HG03159 (cell line): Measurements from ENCODE around the gene BANP.
"Not testable (repeated sequence)": the region's sequence is repeated elsewhere in the genome, so short reads cannot be mapped to it uniquely, and the experiment has no call there.

Experiments
- ATAC-seq: cut with Tn5 transposase; IDR thresholded peaks from one replicate; pipeline ENCODE4 v1.9.1; 2021; ENCODE audit warnings: mild to moderate bottlenecking, moderate library complexity; ENCODE audit not compliant: unreplicated experiment

Gene BANP

DNA sequence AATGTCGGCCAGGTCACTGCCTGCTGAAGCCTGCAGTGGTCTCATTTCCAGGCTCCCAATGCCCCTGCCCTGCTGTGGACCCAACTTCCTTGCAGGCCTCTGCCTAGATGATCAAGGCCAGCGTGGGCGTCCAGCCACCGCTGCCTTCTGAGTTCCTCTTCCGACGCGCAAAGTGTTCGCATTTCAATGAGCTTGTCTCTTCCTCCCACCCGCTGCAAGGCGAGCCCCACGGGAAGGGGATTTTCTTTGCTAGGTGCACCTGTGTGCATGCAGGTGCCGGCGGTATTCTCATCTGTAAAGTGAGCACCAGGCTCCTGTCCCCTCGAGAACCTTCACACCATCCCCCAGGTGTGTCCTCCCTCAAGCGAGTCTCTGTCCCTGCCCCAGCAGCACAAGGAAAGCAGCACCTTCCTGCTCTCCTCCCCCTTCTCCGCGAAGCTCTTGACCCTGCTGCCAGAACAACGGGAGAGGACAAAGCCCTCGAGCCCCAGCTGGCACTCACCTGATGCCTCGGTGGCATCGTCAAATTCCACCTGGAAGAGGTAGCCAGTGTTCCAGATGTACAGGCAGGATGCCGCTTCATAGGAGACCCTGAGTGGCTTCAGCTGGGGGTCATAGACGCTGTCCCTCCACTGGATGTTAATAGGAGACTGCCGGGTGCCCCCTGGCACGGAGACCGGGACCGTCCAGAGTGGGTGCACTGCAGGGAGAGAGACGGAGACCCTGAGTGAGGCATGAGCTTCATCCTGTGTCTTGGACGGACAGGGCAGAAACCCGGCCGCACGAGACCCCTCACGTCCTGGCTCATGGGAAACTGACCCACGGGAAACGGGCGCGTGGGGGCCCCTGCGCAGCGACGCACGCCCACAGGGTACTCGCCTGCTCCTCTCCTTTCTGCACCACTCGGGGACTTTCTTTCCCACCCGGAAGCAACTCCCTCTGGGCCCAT is 24.7 kb upstream of the BANP start:
- no peak for ATAC-seq

GRCh38 chr16:87927195-87927562 is 24.1 kb upstream of the BANP start:
- ATAC-seq: no peak

DNA sequence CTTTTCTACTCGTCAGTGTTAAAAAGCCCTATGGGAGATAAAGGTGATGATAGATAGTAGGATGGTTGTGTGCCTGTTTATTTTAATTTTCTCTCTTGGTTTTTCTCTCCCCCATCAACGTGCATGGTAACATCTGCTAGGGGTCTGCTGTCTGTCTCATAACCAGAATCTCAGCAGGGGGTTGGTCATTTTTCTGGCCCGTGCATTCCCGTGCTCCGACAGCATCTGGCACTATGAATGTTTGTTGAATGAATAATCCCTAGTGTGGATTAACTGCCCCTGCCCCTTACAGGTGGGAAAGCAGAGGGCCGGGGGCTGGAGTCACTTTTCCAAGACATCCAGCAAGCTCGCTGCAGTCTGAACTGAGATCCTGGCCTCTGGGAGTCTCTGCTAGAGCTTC is 21.2 kb upstream of the BANP start:
- no peak for ATAC-seq

- no peak for ATAC-seq
Observed at GRCh38 chr16:87930456-87930855, 20.8 kb upstream of the BANP start.

DNA sequence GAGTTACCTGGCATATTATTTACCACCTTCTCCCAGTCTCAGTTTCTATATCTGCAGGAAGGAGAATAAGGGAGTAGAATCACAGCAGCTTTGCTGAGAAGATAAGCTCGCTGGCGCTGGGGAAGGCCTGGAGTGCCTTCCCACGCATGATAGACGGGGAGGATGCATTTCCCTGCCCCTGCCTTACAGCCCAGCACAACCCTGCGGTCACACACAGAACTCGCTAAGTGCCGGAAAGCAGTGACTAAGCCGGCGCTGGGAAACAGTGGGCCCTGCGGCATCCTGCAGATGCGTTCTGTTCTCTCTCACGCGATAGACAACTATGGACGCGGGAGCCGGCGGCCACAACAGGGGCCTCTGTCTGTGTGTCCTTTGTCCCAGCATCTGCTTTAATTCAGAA is 19.7 kb upstream of the BANP start:
- no peak for ATAC-seq

DNA sequence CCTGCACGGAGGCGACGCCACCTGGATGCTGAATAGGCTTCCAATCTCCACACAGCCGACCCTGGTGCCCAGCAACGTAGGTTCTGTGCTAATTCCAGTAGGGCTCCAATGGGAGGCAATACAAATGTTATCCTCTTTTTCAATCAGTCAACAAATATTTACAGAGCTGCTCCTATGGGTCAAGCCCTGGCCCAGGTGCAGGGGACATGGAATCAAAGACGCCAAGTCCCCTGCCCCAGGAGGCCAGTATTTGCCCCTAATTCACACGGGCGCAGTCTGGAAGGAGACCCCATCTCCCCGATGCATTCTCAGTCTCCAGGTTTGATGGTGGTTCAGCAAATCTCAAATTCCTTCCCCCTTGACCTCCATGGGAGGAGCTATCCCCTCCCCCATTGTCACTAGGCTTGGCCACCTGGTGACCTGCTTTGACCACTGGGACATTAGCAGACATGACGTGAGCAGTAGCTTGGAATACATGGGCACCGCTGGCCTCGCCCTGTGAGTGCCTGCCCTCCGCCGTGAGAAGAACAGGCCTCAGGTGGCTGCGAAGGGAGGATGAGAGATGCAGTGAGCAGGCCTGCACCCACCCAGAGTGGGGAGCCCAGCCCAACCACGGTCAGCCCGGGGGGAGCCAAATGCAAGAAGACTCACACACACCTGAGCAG is 18.6 kb upstream of the BANP start:
- ATAC-seq: not testable (repeated sequence)

DNA sequence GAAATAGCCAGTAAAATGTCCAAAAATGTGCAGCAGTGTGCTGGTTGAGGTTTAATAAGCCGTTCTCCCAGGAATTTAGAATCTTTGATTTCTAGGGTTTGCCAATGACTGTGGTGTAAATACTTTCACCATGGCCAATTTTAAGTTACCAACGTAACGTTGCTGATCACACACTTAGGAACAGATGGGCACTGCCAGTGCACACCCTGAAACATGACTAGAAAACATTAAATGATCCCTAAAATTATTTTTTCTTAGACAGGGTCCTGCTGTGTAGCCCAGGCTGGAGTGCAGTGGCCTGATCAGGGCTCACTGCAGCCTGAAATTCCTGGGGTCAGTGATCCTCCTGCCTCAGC is 18.1 kb upstream of the BANP start:
- ATAC-seq: no peak

GRCh38 chr16:87934752-87935425 is 16.3 kb upstream of the BANP start:
- not testable (repeated sequence) for ATAC-seq

- ATAC-seq: not testable (repeated sequence)
Observed at GRCh38 chr16:87936016-87936374, 15.2 kb upstream of the BANP start.

GRCh38 chr16:87936375-87937230 is 14.6 kb upstream of the BANP start, which contains the start of gene CA5A:
TSS of gene CA5A (minus strand) at chr16:87936529. CDS start at chr16:87936450, 79 bp downstream.
- ATAC-seq: no peak

GRCh38 chr16:87937231-87937542 is 14.0 kb upstream of the BANP start:
- ATAC-seq: not testable (repeated sequence)

GRCh38 chr16:87938412-87938949 is 12.8 kb upstream of the BANP start:
- no peak for ATAC-seq

DNA sequence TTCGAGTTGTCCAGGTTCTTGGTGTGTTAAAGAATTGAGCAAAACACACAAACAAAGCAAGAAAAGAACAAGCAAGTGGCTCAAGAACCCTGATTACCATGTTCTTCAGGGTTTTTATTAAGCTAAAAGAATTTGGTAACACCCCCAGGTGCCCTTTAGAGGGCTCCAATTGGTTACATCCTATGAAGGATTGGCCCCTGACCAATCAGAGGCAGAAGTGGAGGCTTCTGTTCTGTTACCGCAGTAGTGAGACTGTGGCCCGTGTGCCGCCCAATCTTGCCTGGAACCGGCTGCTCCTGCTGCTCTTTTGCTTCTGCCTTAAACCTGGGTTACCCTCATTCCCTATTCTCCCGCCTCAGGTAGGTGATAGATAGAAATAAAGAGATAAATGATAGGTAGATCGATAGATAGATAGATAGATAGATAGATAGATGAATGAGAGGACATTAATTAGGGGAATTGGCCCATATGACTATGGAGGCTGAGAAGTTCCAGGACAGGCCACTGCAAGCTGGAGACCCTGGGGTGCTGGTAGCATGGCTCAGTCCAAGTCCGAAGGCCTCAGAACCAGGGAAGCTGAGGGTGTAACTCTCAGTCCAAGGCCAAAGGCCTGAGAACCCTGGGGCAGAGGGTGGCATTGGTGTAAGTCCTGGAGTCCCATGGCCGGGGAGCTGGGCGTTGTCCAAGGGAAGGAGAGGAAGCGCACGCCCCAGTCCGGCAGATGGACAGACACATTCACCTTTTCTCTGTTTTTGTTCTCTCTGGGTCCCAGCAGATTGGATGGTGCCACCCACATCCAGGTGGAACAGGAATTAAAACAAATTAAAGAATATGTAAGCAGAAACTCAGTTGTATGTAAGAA is 11.4 kb upstream of the BANP start:
- ATAC-seq: no peak

DNA sequence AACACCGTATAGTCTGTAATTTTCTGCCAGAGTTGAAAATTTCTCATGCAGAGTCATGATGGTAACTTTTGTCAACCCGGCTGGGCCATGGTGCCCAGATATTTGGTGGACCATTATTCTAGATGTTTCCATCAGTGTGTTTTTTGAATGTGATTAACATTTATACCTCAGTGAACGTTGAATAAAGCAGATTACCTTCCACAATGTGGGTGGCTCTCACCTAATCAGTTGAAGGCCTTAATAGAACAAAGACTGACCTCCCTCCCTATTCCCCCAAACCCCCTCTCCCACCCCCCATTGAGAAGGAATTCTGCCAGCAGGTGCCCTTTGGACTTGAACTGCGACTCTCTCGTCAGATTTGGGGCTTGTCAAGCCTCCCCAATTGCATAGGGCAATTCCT is 8.6 kb upstream of the BANP start:
- no peak for ATAC-seq

DNA sequence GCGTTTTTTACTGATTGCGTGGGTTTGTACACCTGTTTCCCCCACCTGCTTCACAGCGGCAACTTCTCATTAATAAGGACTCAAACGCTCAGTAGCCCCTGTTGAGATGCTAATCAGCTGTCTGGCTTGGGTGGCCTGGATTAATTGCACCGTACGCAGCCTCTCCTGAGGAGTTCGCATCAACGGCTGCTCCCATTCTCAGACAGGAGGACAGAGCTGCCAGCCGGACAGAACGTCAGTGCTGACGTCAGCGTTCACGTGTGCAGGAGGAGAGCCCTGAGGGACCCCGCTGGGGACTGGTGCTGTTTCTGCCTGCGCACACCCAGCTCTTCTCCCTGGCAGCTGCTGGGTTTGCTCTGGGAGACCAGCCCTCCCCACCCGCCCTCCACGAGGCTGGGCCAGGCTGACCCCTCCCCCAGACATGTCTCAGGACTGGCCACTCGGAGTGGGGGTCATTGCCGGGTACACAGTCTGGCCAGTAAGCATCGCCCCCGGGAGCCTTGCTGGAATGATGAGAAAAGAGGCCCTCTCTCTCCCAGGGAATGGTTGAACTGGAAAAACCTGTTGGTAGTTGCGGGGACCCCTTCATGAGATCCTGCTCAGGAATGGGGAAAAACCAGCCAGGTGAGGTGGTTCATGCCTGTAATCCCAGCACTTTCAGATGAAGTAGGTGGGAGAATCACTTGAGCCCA is 5.7 kb upstream of the BANP start:
- no peak for ATAC-seq

GRCh38 chr16:87946596-87947347 is 4.5 kb upstream of the BANP start:
- no peak for ATAC-seq

GRCh38 chr16:87947356-87948118 is 3.7 kb upstream of the BANP start:
- no peak for ATAC-seq

GRCh38 chr16:87948119-87948545 is 3.1 kb upstream of the BANP start:
- no peak for ATAC-seq
